Body of pancreas (tissue), 4 donors: ENCODE measurements around the gene CEP44.

Source experiments
- CTCF ChIP-seq, 7 experiments: fragments of 450-650 bp in 4 of 7; fragments of 200-600 bp in 3 of 7; sonication (generic) in 3 of 7; IDR thresholded peaks; one replicate each; pipeline ENCODE4 v1.5.1; 2016 to 2019; ENCODE audit warnings: antibody characterized with exemption in 7 of 7
- POLR2A ChIP-seq, 3 donors: fragments of 450-650 bp; IDR thresholded peaks; one replicate each; pipeline ENCODE4 v1.6.1; 2016; ENCODE audit warnings: antibody characterized with exemption in 3 of 3, mild to moderate bottlenecking in 2 of 3

GRCh38 chr4:174292473-174292872, 8.8 kb downstream of the CEP44 start:
- TF ChIP-seq POLR2A (IDR thresholded peaks at IDR 0.05), result no peak
- no peak for TF ChIP-seq CTCF (IDR thresholded peaks at IDR 0.05)
